Common myeloid progenitor, CD34-positive (primary cell): ENCODE measurements around the gene PRDM16.
"Not testable (repeated sequence)": the region's sequence is repeated elsewhere in the genome, so short reads cannot be mapped to it uniquely, and the experiment has no call there.

Source experiments
- CTCF ChIA-PET: fragments of 350-600 bp; sonication (Branson Sonifier 250); formaldehyde crosslinking; loops from one replicate; lab custom pipeline; 2021; ENCODE audit warnings: antibody characterized with exemption; lab: Charles Lee
- POLR2A ChIA-PET: fragments of 350-600 bp; sonication (Branson Sonifier 250); formaldehyde crosslinking; loops from one replicate; lab custom pipeline; 2021; ENCODE audit warnings: antibody characterized with exemption; lab: Charles Lee
- DNase-seq, 3 donors: peaks; one replicate each; pipeline versions ENCODE4 v3.0.0 to v3.0.0-alpha.2; 2013
- H3K27ac ChIP-seq, 2 experiments: 1 replicate in 1 of 2; 2 replicates in 1 of 2; pipeline ENCODE4 v1.7.0; 2013; ENCODE audit warnings: inconsistent platforms in 2 of 2, low read length in 2 of 2, mild to moderate bottlenecking in 2 of 2, low read depth in 1 of 2, moderate library complexity in 1 of 2; ENCODE audit not compliant: severe bottlenecking in 2 of 2, insufficient read depth in 1 of 2, poor library complexity in 1 of 2
- H3K27me3 ChIP-seq, 5 experiments: replicated peaks in 2 of 5; 1 replicate in 3 of 5; 2 replicates in 2 of 5; pipeline versions ENCODE4 v1.6.1 to v1.7.0; 2013; ENCODE audit warnings: low read length in 4 of 5, mild to moderate bottlenecking in 2 of 5, moderate library complexity in 2 of 5, inconsistent platforms in 1 of 5; ENCODE audit not compliant: insufficient read depth in 5 of 5, control insufficient read depth in 4 of 5
- H3K36me3 ChIP-seq, 4 experiments: 1 replicate in 2 of 4; 2 replicates in 2 of 4; pipeline versions ENCODE4 v1.6.1 to v1.7.0; 2013; ENCODE audit warnings: low read length in 3 of 4, control low read depth in 1 of 4, mild to moderate bottlenecking in 1 of 4; ENCODE audit not compliant: control insufficient read depth in 4 of 4, insufficient read depth in 4 of 4
- H3K4me1 ChIP-seq, 4 experiments: 1 replicate in 3 of 4; 2 replicates in 1 of 4; pipeline versions ENCODE4 v1.6.1 to v1.7.1; 2013; ENCODE audit warnings: low read length in 3 of 4, mild to moderate bottlenecking in 3 of 4, control low read depth in 1 of 4, inconsistent platforms in 1 of 4, moderate library complexity in 1 of 4; ENCODE audit not compliant: control insufficient read depth in 4 of 4, insufficient read depth in 4 of 4; ENCODE audit errors: control extremely low read depth in 1 of 4
- H3K4me3 ChIP-seq, 7 experiments: 1 replicate in 4 of 7; 2 replicates in 3 of 7; pipeline versions ENCODE4 v1.5.1 to v1.7.0; 2013; ENCODE audit warnings: mild to moderate bottlenecking in 7 of 7, low read length in 6 of 7, moderate library complexity in 6 of 7, inconsistent platforms in 2 of 7, low read depth in 2 of 7, control low read depth in 1 of 7; ENCODE audit not compliant: insufficient read depth in 4 of 7, control insufficient read depth in 1 of 7; ENCODE audit errors: extremely low read depth in 1 of 7
- H3K9me3 ChIP-seq, 5 experiments: 1 replicate in 4 of 5; 2 replicates in 1 of 5; pipeline versions ENCODE4 v1.6.1 to v1.7.1; 2013; ENCODE audit warnings: low read length in 4 of 5, mild to moderate bottlenecking in 2 of 5, inconsistent platforms in 1 of 5, low read depth in 1 of 5, moderate library complexity in 1 of 5; ENCODE audit not compliant: control insufficient read depth in 4 of 5, insufficient read depth in 2 of 5; ENCODE audit errors: control extremely low read depth in 1 of 5
- WGBS: methylation state at CpG from one replicate; pipeline ENCODE4 v1.1.5; 2013; ENCODE audit not compliant: insufficient coverage; 5-methylcytosine and 5-hydroxymethylcytosine counted together

Gene PRDM16

DNA sequence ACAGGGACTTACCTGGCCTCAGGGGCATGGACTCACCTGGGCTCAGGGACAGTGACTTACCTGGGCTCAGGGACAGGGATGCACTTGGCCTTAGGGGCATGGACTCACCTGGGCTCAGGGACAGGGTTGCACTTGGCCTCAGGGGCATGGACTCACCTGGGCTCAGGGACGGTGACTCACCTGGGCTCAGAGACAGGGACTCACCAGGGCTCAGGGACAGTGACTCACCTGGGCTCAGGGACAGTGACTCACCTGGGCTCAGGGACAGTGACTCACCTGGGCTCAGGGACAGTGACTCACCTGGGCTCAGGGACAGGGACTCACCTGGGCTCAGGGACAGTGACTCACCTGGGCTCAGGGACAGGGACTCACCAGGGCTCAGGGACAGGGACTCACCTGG lies 96.2 kb downstream of the PRDM16 start:
- H3K27ac ChIP-seq, H3K36me3 ChIP-seq, POLR2A ChIA-PET, H3K27me3 ChIP-seq, DNase-seq, H3K9me3 ChIP-seq, H3K4me3 ChIP-seq, CTCF ChIA-PET: not testable (repeated sequence)
- H3K4me1 ChIP-seq = peaks cover 0 to 36% (median 27%) of the 10 kb centered on the region in 4 experiments
- WGBS = 100% methylated on average over 1 of the region's 1 CpG

DNA sequence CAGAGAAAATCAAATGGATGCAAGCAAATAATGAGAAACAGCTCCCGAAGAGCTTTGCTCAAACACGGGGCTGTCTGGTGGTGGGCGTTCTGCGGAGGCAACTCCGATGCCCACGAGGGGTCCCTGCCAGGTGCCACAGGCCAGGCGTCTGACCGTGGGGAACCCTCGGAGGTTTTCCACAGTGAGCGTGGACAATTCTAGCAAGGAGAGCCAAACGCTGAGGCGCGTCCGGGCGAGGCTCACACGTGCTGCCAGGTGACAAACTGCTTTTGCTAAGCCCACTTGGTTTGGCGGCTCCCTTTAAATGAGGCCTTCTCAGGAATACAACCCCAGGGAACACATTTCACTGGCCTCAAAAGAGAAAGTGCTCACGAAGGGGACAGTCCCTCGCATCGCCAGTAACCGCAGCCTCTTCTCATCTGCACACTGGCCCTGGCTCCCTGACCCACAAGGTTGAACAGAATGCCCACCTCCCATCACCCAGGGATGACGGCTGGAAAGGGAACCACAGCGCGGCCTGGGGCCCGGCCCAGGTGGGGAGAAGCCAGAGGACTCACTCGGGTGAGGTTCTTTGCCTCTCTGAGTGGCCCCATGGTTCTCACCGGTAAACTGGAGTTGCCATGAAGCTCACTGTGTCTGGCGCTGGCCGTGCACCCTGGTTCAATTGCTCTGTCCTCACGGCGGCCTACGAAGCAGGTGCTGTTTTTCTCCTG lies 97.4 kb downstream of the PRDM16 start:
- no peak overlapping the region for H3K27ac ChIP-seq
- H3K36me3 ChIP-seq = peaks cover 0 to 2% (median 0%) of the 10 kb centered on the region in 4 experiments
- ChIA-PET POLR2A (no interaction called here), CTCF (no interaction called here)
- DNase-seq = no peak
- peaks cover 0 to 36% (median 32%) of the 10 kb centered on the region in 4 experiments for H3K4me1 ChIP-seq
- H3K27me3 ChIP-seq = no peaks in the 10 kb centered on the region
- H3K9me3 ChIP-seq = no peaks in the 10 kb centered on the region
- 95% methylated on average over 29 of the region's 32 CpGs for WGBS
- H3K4me3 ChIP-seq = no peak overlapping the region

DNA sequence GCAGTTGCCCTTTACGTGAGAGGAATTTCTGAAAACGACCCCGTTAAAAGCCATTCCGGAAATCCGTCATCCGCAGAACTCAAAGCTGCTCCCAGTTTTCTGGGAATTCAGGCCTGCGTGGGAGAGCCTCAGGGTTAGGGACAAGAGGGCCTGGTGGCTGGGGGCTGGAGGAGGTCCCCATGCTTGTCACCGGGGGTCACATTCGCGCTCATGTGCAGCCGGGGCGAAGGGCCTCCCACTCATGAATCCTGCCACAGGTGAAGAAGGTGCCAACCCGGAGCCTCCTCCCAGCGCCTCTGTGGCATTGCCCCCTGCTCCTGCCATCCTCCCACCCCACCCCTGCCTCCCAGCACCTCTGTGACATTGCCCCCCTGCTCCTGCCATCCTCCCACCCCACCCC lies 98.3 kb downstream of the PRDM16 start:
- H3K4me3 ChIP-seq = no peak overlapping the region
- H3K4me1 ChIP-seq = peaks cover 0 to 42% (median 39%) of the 10 kb centered on the region in 4 experiments
- whole genome bisulfite sequencing = 97% methylated on average over 12 of the region's 14 CpGs
- ChIA-PET CTCF (no interaction called here), POLR2A (no interaction called here)
- H3K27ac ChIP-seq = no peak overlapping the region
- H3K27me3 ChIP-seq = no peaks in the 10 kb centered on the region
- peak in 1 of 3 donors; percentile 60 for DNase-seq
- H3K36me3 ChIP-seq = peaks cover 0 to 2% (median 0%) of the 10 kb centered on the region in 4 experiments
- H3K9me3 ChIP-seq = no peaks in the 10 kb centered on the region

DNA sequence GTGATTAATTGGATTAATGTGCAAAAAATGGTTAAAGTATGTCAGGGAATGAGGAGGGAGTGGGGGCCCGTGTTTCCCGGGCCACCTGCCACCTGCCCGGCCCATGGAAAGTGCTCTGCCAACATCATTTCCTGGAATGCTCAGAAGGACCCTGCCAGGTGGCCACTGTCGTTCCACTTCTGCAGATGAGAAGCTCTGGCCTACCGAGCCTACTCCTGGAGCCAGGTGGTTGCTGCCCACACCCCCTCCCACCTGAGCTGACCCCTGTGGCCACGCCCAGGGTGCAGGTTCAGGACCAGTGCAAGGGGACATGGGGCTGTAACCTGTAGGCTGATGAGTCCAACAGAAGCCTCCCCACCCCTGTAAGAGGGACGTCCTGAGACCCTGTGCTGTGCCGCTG lies 99.7 kb downstream of the PRDM16 start:
- CTCF ChIA-PET = interaction anchor here (1.2 kb wide), 1 partner anchor 15 kb away, joined by 3 read pairs; no protein-coding TSS in a partner anchor
- POLR2A ChIA-PET = no interaction called here
- Histone ChIP-seq H3K36me3 (peaks cover 0 to 2% (median 0%) of the 10 kb centered on the region in 4 experiments), H3K27me3 (no peaks in the 10 kb centered on the region), H3K4me1 (peaks cover 0 to 56% (median 53%) of the 10 kb centered on the region in 4 experiments), H3K9me3 (no peaks in the 10 kb centered on the region), H3K27ac (no peak overlapping the region), H3K4me3 (peak overlapping the region in 1 of 7 experiments; percentile 8)
- DNase-seq = no peak
- WGBS = 17% methylated on average over 5 of the region's 8 CpGs

DNA sequence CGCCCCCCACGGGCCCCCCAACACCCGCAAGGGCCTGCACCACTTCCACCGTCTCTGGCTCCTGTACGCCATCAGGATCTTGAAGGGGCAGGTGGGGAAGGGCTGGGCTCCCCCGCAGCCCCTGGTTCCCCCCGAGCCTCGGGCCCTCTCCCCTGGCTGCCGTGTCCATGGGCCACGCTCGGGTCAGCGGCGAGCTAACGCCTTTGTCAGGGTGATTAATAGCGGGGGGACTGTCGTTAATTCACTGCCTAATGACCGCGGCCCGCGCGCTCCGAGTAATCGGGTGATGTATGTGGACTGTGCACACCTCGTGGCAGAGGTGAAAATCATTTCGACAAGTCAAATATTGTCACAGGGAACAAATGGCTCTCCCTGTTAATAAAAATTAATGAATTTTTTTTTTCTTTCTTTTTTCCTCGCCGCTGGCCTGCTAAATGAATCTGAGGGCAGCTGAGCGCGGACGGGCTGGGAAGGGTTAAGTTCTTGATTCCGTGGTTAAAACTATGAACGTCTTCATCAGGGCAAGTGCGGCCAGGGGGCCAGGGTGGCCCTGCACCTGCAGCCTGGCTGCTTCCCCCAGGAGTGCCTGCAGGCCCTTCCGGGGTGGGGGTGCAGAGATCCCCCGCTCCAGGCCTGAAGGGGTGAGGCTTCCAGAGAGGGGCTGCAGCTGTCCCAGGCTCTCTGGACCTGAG lies 100.8 kb downstream of the PRDM16 start:
- Histone ChIP-seq H3K9me3 (no peaks in the 10 kb centered on the region), H3K4me3 (peak overlapping the region in 5 of 7 experiments; percentile 19 to 72 (median 40)), H3K27ac (peak overlapping the region in 1 of 2 experiments; percentile 43), H3K36me3 (peaks cover 0 to 2% (median 0%) of the 10 kb centered on the region in 4 experiments), H3K4me1 (peaks cover 0 to 67% (median 64%) of the 10 kb centered on the region in 4 experiments), H3K27me3 (no peaks in the 10 kb centered on the region)
- no peak for DNase-seq
- POLR2A ChIA-PET = interaction anchor here (1.3 kb wide), 2 partner anchors 9 to 35 kb away, joined by 3 to 5 read pairs; no protein-coding TSS in a partner anchor
- CTCF ChIA-PET = no interaction called here
- WGBS = 85% methylated on average over 16 of the region's 35 CpGs

DNA sequence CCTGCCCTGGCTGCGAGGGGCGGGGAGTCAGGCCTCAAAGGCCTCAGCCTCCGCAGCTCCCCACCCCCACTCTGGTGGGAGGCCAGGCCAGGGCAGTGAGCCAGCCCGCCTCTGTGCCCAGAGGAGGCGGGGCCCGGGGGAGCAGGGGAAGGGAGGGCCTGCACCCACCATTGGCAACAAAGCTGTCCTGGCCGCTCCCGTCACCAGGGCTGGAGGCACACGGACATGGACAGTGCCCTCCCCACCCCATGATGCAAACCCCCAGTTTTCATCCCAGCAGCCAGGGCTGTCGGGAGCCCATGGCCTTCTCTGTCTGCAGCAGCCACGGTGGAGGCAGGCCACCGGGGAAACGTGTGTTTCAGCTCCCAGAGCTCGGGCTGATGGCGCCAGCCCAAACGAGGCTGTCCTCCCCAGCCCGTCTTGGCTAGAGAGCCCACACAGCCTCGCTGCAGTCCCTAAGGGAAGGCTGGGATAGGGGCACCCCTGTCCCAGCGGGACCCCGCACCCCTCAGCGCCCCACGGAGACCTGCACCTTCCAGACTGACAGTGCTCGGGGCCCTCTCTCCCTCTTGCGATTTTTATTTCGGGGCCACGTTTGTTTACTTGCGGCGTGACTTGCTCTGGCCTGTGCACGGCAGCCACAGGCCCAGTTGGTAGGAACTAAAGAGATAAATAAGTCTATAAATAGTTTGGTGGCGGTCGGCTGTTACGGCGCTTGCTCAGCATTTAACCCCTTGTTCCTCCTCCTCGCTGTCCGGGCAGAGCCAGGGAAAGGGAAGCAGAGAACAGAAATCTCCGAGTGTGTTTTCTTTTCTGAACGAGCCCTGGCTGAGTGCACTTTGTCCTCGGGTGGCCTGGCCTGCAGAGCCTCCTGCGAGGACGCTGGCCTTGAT lies 101.8 kb downstream of the PRDM16 start:
- CTCF ChIA-PET = interaction anchor here (1.8 kb wide), 1 partner anchor 10 kb away, joined by 4 read pairs; no protein-coding TSS in a partner anchor
- DNase-seq = peak; percentile 61 to 91 (median 87)
- POLR2A ChIA-PET = interaction anchor here (1.3 to 2.6 kb wide), 3 partner anchors 10 to 36 kb away, joined by 3 to 10 read pairs (median 5); no protein-coding TSS in a partner anchor
- Histone ChIP-seq H3K4me3 (peak overlapping the region in 6 of 7 experiments; percentile 32 to 72 (median 48)), H3K9me3 (no peaks in the 10 kb centered on the region), H3K4me1 (peaks cover 0 to 77% (median 73%) of the 10 kb centered on the region in 4 experiments), H3K27ac (peak overlapping the region; percentile 40 to 68), H3K27me3 (no peaks in the 10 kb centered on the region), H3K36me3 (peaks cover 0 to 2% (median 0%) of the 10 kb centered on the region in 4 experiments)
- under 1% methylated on average over 29 of the region's 40 CpGs for WGBS
